GM18498 (cell line): ENCODE measurements around the gene CHRM5.
A peak's percentile ranks its signal among the peaks of the same experiment; 100 is the strongest.

Source experiments
- ATAC-seq: cut with Tn5 transposase; IDR thresholded peaks from one replicate; pipeline ENCODE4 v1.9.1; 2021; ENCODE audit warnings: mild to moderate bottlenecking, moderate library complexity; ENCODE audit not compliant: unreplicated experiment

Gene CHRM5, protein sequence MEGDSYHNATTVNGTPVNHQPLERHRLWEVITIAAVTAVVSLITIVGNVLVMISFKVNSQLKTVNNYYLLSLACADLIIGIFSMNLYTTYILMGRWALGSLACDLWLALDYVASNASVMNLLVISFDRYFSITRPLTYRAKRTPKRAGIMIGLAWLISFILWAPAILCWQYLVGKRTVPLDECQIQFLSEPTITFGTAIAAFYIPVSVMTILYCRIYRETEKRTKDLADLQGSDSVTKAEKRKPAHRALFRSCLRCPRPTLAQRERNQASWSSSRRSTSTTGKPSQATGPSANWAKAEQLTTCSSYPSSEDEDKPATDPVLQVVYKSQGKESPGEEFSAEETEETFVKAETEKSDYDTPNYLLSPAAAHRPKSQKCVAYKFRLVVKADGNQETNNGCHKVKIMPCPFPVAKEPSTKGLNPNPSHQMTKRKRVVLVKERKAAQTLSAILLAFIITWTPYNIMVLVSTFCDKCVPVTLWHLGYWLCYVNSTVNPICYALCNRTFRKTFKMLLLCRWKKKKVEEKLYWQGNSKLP

DNA sequence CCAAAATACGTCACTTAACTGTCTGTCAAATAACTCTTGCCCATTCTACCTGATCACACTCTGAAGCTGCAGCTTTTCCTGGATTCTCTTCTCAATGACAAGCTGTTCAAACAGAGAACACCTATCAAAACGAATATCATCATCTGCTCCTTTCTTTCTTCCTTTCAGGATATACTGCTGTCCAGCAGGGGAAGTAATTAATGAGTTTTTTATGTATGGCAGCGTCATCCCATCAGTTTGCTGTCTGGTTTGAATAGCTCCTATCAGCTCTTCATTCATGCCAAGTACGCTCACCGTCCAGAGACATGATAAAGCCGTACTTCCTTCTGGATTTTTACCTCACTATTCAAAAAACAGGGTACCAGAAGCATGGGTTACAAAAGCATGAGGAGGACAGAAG is at the start of gene CHRM5:
Gene CHRM5, plus strand, starts transcription at position 274 of the 400 bp plus-strand sequence. CDS start 94,221 bp downstream, outside the sequence.
- ATAC-seq = no peak

DNA sequence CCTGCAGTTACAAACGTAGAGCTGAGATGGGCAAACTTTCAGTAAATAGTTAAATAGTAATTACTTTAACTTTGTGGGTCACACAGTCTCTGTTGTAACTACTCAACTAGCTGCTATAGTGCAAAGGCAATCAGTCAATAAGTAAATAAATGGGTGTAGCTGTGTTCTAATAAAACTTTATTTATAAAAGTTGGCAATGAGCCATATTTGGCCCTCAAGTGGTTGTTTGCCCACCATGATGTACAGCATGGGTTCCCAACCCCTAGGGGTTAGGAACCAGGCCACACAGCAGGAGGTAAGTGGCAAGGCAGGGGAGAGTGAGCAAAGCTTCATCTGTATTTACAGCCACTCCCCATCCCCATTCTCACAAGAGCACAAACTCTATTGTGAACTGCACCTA is 44.9 kb upstream of the CHRM5 start:
- ATAC-seq = no peak

- no peak for ATAC-seq
These were observed 42.0 kb upstream of the CHRM5 start for GRCh38 chr15:33926260-33926659.

- no peak for ATAC-seq
These were observed 35.6 kb upstream of the CHRM5 start for GRCh38 chr15:33932734-33933133.

DNA sequence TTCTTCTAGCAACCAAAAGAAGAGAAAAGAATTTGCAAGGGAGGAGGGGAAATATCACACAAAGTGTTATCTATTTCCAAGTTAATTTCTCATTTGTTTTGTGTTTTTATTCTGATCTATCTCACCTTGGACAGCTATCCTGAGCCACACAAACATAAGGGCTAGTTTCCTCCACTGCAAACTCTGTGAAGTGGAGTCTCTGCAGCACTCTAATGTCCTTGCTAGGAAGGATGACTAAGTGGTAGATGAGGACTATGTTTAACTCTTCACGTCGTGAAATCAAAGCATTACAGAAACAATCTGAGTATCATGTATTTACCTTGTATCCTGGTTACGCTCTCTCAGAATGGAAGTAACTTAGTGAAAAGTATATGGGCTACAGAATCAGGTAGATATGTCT is 33.9 kb upstream of the CHRM5 start:
- ATAC-seq = no peak

GRCh38 chr15:33934921-33935320 is 33.4 kb upstream of the CHRM5 start:
- ATAC-seq = no peak

- peak; percentile 56 for ATAC-seq
These were observed 26.8 kb upstream of the CHRM5 start for GRCh38 chr15:33941279-33942063.

- ATAC-seq = no peak
These were observed 22.1 kb upstream of the CHRM5 start for GRCh38 chr15:33946152-33946551.

DNA sequence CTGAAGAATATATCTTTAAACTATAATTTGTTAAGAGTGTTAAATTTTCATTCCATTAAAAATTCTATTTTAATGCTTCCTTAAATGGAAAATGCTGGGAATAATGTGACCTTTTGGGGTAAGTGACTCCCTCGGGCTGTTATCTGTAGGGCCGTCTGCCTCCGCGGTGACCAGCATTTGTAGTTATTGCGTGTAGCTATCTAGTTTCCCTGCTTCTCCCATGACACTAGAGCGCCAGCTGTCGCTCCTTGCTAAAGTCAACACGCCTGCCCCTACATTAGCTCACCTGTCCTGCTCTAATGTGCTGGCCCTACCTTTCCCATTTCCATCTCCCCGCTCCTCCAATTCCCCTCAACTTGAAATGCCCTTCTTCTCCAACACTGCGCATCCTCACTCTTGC is 12.4 kb upstream of the CHRM5 start:
- ATAC-seq = no peak

DNA sequence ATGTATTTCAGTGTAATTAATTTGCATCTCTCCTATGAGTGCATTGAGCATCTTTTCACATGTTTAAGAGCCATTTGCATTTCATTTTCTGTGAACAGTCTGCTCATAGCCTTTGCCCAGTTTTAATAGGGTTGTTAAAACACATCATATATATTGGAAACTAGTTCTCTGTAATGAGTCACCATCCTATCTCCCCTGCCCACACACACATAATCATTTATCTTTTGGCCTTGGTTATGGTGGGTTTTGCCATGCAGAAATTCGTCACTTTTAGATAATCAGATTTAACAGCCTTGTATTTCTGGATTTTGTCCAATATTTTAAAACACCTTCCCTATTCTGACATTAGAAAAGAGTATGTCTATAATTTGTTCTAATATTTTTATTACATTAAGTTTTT is 11.9 kb upstream of the CHRM5 start:
- ATAC-seq = no peak

GRCh38 chr15:33959844-33960548 is 8.3 kb upstream of the CHRM5 start:
- ATAC-seq = no peak

- ATAC-seq = no peak
These were observed 7.8 kb upstream of the CHRM5 start for GRCh38 chr15:33960549-33960935.

DNA sequence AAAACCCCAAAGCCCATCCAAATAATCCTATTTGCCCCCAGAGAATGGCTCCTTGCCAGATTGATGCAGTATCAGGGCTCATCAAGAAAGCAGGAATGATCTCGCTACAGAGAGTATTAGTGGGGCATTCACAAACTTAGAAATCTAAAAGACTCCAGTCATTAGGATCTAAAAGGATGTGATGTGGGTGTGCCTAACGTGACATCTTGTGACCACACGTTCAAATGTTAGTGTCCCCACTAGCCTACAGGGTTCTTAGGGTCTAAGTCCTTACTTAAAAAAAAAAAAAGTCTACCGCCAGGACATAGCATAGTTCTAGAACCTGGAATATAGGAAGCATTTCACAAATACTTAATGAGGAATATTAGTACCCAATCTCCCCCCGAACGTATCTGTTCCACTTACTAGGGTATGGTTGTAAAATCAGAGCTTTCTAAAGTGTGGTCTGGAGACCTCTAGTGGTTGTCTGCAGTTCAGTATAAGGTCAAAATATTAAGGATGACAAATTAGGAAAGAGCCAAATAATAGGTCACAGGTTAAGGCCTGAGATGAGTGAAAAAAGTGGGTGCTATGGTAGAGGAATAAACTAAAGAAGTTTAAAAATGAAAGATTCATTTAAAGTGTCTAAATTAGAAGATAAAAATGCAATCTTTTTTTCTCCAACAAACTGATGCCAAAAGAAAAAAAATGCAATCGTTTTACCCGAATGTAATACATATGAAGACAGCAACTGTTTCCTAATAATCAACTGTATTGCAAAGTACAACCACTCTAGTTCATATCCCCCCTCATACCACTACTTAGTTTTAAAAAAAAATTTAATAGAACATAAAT is 4.2 kb upstream of the CHRM5 start:
- ATAC-seq = no peak

DNA sequence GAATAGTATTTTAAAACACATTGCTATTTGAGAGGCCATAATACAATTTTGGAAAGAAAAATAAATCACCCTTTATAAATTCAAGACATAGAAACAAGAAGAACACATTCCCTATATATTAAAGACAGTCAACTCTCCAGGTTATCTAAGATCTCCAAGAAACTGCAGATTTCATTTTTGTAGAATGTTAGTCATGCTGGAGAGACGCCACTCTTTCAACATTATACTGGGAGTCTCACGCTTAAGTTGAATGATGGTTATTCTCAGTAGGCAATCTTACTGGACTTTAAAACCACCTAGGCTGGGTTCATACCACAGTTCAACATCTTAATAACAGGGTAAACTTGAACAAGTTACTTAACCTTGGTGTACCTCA is 3.6 kb upstream of the CHRM5 start:
- no peak for ATAC-seq

DNA sequence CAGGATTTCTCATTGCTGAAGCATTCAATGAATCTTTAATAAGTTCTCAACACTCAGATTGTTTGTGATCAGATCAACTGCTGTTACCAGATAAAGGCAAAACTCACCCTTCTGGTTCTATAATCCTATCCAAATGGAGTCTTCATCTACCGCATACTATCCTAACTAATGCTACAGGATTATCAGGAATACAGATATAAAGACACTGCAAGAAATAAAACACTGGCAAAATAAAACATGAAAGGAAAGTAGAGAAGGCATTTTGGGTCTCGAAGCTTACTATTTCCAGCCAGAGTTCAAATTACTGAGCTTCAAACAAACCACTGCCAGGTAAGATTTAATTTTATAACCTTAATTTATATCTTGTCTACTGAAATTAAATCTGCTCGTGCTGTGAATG is 524 bp downstream of the CHRM5 start:
- ATAC-seq = no peak

GRCh38 chr15:33971811-33972210 is 3.5 kb downstream of the CHRM5 start:
- ATAC-seq = no peak

DNA sequence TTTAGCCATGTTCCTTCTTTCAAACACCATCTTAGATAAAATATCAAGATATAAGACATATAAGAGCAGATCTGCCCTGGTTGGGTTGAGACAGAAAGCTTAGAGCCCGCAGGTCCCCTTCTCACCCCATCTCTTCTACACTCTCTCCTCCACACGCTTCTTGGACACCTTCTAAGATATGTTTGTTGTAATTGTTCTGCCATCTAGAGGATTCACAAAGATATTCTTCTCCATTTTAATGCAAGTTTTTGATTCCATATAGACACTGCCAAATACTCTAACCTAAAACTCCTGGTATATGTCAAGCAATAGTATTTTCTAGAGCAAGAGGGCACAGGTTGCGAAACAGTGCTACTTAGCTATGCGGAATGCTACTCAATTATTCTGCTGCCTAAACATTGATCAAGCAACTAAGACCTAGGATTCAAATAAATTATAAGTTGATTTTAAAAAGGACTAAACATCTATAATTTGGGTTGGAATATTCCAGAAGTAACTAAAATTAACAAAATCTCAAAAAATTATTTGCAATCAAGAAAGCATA is 6.8 kb downstream of the CHRM5 start:
- ATAC-seq = no peak

DNA sequence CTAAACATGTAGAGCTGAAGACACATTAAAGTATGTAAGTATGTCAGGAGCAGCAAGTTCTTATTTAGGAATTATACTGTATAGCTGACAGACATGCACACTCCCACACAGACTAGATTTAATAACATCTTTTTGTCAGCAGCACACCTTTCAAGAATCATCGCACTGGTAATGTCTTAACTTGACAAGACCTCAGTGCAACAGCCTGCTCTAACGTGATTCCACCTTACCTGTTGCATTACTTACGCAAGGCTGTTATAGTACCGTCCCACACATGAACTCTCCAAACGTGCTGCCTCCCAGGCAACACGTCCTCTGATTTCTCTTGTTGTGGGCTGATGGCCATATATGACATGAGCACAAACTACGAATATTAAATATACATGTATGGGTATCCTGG is 11.9 kb downstream of the CHRM5 start:
- ATAC-seq = no peak

- ATAC-seq = no peak
These were observed 14.2 kb downstream of the CHRM5 start for GRCh38 chr15:33982516-33982915.

DNA sequence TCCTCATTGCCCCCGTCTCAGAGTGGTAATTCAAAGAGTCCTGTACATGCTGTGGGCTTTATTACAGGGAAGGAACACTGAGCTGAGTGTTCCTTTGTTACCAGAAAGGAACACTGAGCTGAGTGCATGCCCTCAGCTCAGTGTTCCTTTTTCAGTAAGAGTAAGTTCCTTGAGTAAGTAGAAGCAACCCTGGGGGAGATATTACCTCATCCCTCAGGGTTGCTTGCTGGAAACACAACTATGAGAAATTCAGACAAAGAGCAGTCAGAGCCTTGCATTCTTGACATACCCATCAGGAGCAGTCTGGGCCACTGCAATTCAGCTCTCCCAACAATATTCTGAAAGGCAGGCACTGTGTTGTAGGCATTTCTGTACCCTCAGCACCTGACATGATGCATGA is 17.0 kb downstream of the CHRM5 start:
- no peak for ATAC-seq
